Measurements from ENCODE around the gene KCNMB1.
"Not testable (repeated sequence)": the region's sequence is repeated elsewhere in the genome, so short reads cannot be mapped to it uniquely, and the experiment has no call there.

The KCNMB1 gene

GRCh38 chr5:170376526-170376925, 12.6 kb downstream of the KCNMB1 start:
- DNase-seq, ATAC-seq: not testable (repeated sequence)

DNA sequence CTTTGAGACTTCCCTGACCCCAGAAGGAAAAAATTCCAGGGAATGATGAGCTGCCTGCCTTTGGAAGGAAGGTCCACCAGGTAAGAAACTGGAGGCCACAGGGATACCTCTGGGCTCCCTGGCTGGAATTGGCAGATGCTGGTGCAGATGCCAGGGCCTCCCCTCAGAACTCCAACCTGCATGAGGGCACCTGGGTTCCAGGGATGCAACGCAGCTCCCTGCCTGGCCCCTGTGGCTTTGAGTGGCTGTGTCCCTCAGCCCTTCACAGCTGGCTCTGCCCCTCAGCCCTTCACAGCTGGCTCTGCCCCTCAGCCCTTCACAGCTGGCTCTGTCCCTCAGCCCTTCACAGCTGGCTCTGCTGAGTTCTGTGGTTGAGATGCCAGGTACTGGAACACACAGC, 13.9 kb downstream of the KCNMB1 start:
- no peak for ATAC-seq
- no peak for DNase-seq

DNA sequence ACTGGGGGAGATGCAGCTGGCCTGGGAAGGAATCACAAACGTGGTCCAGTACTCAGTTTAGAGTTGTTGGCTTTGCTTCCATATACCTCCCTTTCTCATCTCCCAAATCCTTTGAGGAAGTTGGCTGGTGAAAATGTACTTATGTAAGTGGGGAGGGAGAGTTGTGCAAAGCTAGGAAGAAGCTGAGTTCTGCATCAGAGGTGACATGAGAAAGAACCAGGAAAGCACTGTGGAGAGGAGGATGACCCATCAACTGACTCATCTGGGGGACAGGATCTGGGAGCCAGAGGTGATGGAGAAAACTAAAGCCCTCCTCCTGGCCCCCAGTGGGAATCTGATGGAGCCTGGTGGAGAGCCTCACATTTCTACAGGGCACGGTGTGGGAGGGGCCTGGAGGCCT, 16.2 kb downstream of the KCNMB1 start:
- DNase-seq (no peak), ATAC-seq (no peak)

- DNase-seq: no peak
- no peak for ATAC-seq
Observed at GRCh38 chr5:170368586-170368985, 20.6 kb downstream of the KCNMB1 start.

DNA sequence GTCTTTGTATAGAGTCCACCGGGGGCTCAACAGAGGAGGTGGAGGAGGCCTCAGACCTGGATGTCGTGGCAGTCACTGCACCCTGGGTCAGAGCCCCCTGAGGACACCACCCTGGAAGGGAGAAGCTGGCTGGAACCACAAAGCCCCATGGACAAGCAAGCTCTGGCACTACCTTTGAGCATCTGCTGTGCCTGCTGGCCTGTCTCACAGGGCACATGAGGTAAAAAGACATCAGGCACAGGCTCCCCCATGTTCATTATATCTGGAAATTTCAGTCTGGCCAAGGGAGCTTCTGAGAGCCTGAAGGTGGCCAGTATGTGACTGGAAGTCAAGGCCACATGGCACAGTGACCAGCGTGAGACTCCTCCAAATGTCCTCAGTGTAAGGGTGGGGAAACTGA, 22.9 kb downstream of the KCNMB1 start:
- DNase-seq (no peak), ATAC-seq (no peak)

GRCh38 chr5:170365831-170366230, 23.3 kb downstream of the KCNMB1 start:
- DNase-seq: no peak
- no peak for ATAC-seq

DNA sequence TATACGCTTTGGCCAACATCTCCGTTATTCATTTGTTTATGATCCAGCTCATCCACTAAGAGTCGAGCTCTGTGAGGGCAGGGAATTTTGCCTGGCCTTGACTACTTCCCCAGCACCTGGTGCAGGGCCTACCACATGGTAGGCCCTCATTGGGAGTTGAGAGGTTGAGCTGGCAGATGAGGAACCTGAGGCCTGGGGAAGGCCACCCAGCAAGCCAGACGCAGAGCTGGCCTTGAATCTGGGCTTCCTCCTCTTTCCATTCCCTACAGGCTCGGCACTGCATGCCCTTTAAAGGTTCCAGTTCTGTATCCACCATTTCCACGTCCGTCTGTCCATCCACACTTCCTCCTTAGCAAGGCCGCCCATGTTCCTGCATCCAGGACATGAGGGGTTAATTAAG, 24.2 kb downstream of the KCNMB1 start:
- no peak for ATAC-seq
- DNase-seq: no peak

GRCh38 chr5:170363671-170364070, 25.5 kb downstream of the KCNMB1 start:
- DNase-seq: no peak
- no peak for ATAC-seq

GRCh38 chr5:170362656-170363055, 26.5 kb downstream of the KCNMB1 start:
- no peak for DNase-seq
- no peak for ATAC-seq

DNA sequence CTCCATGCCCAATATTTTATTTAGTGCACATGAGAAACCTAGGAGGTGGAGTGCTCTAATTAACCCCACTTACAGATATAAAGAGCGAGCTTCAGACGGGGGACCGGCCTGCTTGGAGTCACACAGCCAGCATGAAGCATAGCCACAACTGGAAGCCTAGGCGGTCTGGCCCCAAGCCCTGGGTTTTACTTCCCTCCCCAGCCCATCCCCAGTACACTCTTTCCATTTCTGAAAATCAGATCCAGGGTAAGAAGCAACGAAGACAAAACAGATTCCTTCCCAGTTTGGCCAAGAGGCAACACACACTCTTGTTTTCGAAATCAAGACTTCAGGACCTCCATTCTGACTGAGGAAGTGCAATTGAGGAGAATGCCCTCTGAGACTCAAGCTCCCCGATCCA, 27.1 kb downstream of the KCNMB1 start:
- no peak for DNase-seq
- ATAC-seq: no peak

DNA sequence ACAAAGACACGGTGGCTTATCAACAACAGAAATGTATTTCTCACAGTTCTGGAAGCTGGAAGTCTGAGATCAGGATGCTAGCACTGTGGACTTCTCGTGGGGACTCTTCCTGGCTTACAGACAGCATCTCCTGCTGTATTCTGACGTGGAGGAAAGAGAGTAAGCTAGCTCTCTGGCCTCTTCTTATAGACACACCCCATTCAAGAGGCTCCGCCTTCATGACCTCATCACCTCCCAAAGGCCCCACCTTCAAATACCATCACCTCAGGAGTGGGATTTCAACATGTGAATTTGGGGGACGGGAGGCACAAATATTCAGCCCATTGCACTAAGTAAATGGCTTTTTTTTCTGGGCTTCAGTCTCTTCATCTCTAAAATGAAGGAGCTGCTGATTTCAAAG, 27.6 kb downstream of the KCNMB1 start:
- DNase-seq (no peak), ATAC-seq (no peak)

DNA sequence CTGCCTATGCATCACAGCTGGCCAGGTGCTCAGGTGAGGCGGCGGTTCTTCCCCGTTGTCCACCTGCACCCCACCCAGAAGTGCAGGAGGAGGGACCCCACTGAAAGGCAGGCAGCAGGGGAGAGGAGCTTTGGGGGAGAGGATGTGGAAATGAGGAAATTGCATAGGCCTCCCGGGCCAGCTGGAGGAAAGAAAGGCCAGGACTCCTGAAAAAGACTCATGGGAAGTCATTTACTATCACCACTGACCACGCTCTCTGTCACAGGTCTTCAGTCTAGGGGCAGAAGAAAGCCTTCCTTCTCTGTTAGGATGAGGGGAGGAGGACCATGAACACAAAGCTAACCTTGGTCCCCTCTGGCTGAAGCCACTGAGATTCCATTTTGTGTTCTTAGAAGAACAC, 28.1 kb downstream of the KCNMB1 start:
- no peak for ATAC-seq
- DNase-seq: no peak

- ATAC-seq: no peak
- no peak for DNase-seq
Observed at GRCh38 chr5:170360709-170361108, 28.5 kb downstream of the KCNMB1 start.

- DNase-seq: no peak
- no peak for ATAC-seq
Observed at GRCh38 chr5:170357955-170358444, 31.2 kb downstream of the KCNMB1 start.

GRCh38 chr5:170355601-170356098, 33.5 kb downstream of the KCNMB1 start:
- ATAC-seq (no peak), DNase-seq (no peak)

DNA sequence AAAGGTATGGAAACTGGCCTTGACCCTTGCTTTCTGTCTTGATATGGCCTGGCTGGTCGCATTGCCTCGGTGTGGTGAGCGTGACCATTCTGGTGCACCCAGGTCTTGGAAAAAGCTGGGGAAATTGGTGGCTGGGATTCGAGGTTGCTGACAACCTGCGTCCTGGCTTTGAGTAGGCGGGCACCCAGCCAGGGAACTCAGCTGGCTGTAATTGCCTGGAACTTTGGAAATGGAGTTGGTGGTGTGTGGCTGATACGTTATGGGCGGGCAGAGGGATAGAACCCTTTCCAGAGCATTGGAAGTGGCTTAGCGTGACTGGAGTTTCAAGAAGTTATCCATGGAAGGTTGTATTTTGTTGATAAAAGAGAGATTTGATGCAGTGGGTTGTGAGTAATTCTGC, 35.2 kb downstream of the KCNMB1 start:
- no peak for DNase-seq

DNA sequence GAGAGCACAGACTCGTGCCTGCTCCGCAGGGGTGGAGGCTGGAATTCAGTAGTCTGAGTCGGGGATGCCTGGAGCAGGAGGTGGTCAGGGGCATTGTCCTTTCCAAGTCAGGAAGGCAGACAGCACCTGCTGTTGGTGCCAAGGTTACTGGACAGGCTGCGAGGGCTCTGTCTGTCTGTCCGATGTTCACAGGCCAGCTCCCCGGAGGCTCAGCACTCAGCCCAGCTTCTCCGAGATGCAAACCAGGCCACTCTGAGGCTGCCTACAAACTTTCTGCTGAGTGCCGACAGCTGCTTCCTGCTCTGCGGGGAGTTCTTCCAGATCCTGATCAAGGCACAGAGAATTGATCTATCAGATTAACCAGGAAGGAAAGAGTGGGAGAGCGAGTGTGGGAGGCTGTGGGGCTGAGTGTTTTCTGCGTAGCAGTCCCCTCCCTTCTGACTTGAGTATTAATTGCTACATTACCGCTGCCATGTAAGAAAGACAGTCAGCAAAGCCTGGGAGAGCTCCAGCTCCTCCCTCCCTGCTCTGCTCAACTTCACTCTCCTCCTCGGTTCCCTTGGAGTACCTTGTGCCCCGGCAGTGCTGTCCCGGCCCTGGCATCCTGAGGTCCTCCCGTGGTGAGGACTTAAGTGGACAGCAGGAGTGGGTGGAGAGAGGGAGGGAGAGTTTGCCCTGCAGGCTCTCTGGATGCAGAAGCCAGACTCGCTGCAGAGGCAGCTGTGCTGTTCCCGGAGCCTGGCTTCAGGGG, 36.0 kb downstream of the KCNMB1 start:
- DNase-seq: no peak
- ATAC-seq: no peak

More for the DNA sequence above, 35.2 kb downstream of the KCNMB1 start:
- no peak for ATAC-seq

DNA sequence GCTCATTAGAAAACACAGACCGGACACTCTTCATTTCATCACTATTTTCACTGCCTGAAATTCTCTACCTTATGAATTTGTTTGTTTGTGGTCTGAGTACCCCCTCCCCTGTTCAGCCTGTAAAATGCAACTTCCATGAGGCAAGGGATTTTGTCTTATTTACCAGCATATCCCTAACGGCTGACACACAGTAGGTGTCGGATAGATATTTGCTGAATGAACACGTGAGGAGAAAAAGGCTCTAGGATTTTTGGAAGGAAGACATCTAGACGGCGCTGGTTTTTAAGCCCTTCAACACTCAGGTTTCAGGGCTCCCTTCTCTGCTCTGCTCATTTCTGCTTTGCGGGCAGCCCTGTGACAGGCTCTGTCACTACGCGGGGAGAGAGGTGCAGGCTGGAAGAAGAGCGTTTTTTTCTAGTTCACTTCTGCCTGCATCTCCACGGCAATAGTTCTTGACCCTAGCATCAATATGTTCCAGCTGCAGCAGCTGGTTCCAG, 41.0 kb downstream of the KCNMB1 start:
- no peak for DNase-seq
- ATAC-seq: no peak

- ATAC-seq (no peak), DNase-seq (no peak)
Observed at GRCh38 chr5:170347022-170347567, 42.1 kb downstream of the KCNMB1 start.

GRCh38 chr5:170345971-170346370, 43.2 kb downstream of the KCNMB1 start:
- DNase-seq: no peak
- no peak for ATAC-seq

DNA sequence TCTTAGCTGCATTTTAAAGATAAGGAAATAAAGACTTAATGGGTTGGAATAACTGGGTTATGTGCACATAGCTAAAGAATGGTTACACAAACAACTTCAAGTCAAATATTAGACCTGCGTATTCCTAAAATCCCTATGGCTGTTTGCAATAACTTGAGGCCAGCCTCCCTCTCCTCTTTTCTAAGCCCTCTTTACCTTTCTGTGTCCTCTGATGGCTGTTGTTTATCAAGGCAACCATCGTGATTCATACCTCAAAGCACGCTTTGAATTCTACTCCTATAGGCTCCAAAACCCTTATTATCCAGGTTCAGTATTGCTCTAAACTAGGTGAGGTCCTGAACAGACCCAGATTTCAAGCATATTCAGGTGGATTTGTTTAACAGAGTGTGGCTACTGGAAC, 46.0 kb downstream of the KCNMB1 start:
- ATAC-seq (no peak), DNase-seq (no peak)

DNA sequence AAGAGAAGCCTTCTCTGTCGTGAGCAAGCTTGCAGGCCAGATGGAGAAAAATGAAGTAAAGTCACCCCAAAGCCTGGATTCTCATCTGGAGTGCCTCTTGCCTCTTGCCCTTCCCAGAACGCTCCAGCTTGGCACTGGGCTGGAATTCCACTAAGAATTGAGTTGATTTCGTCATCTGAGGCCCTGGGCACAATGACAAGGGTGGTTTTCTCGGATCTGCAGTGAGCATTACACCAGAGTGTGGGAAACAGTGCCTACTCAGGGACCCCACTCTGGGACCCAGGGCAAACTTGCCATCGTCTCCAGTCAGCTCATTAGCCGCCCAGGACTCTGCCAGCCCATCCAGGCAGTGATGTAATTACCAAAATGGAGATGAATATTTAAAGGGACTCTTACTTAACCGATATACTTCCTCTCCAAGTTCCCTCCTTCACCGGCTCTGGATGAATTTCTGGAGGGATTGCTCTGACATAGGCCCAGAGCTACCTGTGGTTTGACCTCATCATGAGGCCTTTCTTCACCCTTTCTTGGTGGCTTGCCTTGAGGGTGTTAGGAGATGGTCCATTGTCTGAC, 46.9 kb downstream of the KCNMB1 start:
- ATAC-seq (no peak), DNase-seq (no peak)

- no peak for DNase-seq
- ATAC-seq: no peak
Observed at GRCh38 chr5:170341545-170341944, 47.6 kb downstream of the KCNMB1 start.

All from stimulated activated naive CD8-positive, alpha-beta T cell treated with anti-CD3 and anti-CD28 coated beads, Interleukin-15, Interleukin-2, amounts not matched to agents 100 U/mL and 50 U/mL, for 24 hours (primary cell).